ENCODE results near the gene FGR. TPM values are rescaled to one million over a fixed set of nuclear protein-coding genes. Genes with fewer than 3 reads are reported as not detected.

The FGR gene
- total and polyA plus RNA-seq, 2 donors (not counting 1 experiment from before 2014, with no cell fraction given) = 57.0 to 295 TPM

- H3K27ac ChIP-seq (ENCODE audit: low read length in 2 of 2) = no peak overlapping the region
- ChIA-PET POLR2A (interaction anchor here (1.1 to 4.1 kb wide), 3 partner anchors 50 to 191 kb away, joined by 4 to 31 read pairs (median 5); no protein-coding TSS in a partner anchor), CTCF (interaction anchor here (0.7 to 20.3 kb wide), 48 partner anchors 10 to 562 kb away, joined by 3 to 473 read pairs (median 4); partner anchors contain the start of genes IFI6 and MAP3K6)
- peaks cover 27% of the 10 kb centered on the region for H3K79me2 ChIP-seq (ENCODE audit: control insufficient read depth, insufficient read depth, low read length)
- intact Hi-C loops (cut with micrococcal nuclease) = loop anchor here (1.0 to 10.0 kb wide), 6 partner anchors 38 to 306 kb away; partner anchors contain the start of gene FAM76A
- Mint-ChIP-seq H3K27ac (peak overlapping the region; percentile 69), H3K27me3 (no peaks in the 10 kb centered on the region), H3K9me3 (ENCODE audit: insufficient read depth) (no peaks in the 10 kb centered on the region), H3K4me1 (peaks cover 34% of the 10 kb centered on the region), H3K4me3 (no peak overlapping the region)
- H4K20me1 ChIP-seq (ENCODE audit: control insufficient read depth, insufficient read depth, low read length, poor library complexity, severe bottlenecking) = peaks cover 11% of the 10 kb centered on the region
- TF ChIP-seq CTCF (IDR thresholded peaks at IDR 0.05) = peak; percentile 37
- TF ChIP-seq EZH2 (IDR thresholded peaks at IDR 0.05; ENCODE audit: borderline replicate concordance, insufficient read depth, low read depth, low read length, poor library complexity, severe bottlenecking) = no peak
- 81% methylated on average over 3 of the region's 3 CpGs for WGBS (ENCODE audit: insufficient coverage)
- ATAC-seq (ENCODE audit: low read depth) (no peak), DNase-seq (no peak)
- H3K27me3 ChIP-seq (replicated peaks in 1 of 4; ENCODE audit: control extremely low read depth in 1 of 4, control insufficient read depth in 3 of 4, insufficient read depth in 4 of 4, low read length in 3 of 4) = no peaks in the 10 kb centered on the region
- H2AFZ ChIP-seq (ENCODE audit: insufficient read depth, low read depth, low read length, poor library complexity, severe bottlenecking) = no peak overlapping the region
- no peak overlapping the region for H3K4me3 ChIP-seq (ENCODE audit: control extremely low read depth in 1 of 5, extremely low read depth in 1 of 5, insufficient read depth in 1 of 5, low read depth in 2 of 5, low read length in 4 of 5)
- H3K4me2 ChIP-seq (replicated peaks; ENCODE audit: low read depth, low read length, poor library complexity, severe bottlenecking) = peak overlapping the region; percentile 51
- no peaks in the 10 kb centered on the region for H3K9me3 ChIP-seq (ENCODE audit: control extremely low read depth in 1 of 3, control insufficient read depth in 2 of 3, insufficient read depth in 1 of 3, low read length in 2 of 3)
- peaks cover 43 to 58% of the 10 kb centered on the region in 2 donors for H3K4me1 ChIP-seq (ENCODE audit: control insufficient read depth in 2 of 2, insufficient read depth in 2 of 2, low read length in 2 of 2)
- peaks cover 0 to 4% of the 10 kb centered on the region in 2 experiments for H3K36me3 ChIP-seq (replicated peaks in 1 of 2; ENCODE audit: control extremely low read depth in 1 of 2, control insufficient read depth in 1 of 2, extremely low read depth in 1 of 2, insufficient read depth in 2 of 2, low read length in 1 of 2)
- no peak overlapping the region for H3K9ac ChIP-seq (ENCODE audit: low read length)
Measured at GRCh38 chr1:27606708-27607238, 28.2 kb downstream of the FGR start.
